NCI-H187 treated with DMSO at 0.1 percent for 48 hours (cell line): ENCODE measurements around the gene CD38.
"Not testable (repeated sequence)": the region's sequence is repeated elsewhere in the genome, so short reads cannot be mapped to it uniquely, and the experiment has no call there.

ENCODE experiments used
- DNase-seq: peaks from one replicate; lab custom pipeline; 2025; lab: John Stamatoyannopoulos, UW

The CD38 gene

GRCh38 chr4:15762460-15762859, 15.7 kb upstream of the CD38 start:
- not testable (repeated sequence) for DNase-seq

DNA sequence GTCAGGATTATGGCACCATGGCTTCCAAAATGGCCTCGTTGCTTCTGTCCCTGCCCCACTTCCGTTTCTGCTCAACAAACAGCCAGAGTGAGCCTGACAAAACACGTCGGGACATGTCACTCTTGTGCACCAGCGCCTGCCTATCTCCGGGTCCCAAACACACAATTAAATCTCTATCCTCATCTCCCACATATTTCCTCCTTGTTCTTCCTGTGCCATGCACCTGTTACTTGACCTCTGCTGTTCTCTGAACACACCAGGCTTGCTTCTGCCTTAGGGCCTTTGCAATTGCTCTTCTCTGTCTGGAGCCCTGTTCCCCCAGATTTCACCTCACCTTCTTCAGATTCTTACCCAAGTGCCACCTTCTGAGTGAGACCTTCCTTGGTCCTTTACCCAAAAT, 12.7 kb upstream of the CD38 start:
- DNase-seq: no peak

DNA sequence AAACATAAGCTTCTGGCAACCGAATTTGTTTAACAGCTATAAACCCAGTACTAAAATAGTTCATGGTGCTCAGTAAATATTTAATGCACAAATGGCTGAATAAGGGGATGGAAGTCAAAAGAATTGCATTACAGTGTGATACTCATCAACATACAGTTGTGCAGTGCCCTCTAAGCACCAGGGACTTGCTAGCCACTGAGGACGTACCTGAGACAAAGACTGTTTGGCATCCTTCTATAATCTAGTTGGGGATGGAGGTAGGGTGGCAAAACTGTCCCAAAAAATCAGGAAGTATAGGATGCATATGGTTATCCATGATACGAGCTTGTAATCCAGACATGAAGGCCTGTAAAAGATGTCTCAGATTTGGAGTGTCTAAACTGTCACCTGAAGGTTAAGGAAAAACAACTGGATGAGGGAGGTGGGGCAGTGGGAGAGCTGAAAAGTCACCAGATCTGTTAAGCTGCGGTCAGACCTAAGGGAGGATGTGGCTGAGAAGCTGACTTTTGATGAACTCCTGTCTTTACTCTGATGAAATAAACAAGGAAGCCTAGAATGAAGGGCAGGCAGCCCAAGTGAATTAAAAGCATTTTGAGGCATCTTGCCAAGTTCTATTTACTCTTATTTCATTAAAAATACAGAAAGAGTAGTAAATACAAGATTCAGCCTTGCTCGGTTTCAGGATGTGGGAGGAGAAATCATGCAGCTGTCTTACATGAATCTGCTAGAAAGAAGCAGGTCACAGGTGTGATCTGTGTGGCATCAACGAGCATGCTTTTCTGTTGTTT, 12.0 kb upstream of the CD38 start:
- no peak for DNase-seq

DNA sequence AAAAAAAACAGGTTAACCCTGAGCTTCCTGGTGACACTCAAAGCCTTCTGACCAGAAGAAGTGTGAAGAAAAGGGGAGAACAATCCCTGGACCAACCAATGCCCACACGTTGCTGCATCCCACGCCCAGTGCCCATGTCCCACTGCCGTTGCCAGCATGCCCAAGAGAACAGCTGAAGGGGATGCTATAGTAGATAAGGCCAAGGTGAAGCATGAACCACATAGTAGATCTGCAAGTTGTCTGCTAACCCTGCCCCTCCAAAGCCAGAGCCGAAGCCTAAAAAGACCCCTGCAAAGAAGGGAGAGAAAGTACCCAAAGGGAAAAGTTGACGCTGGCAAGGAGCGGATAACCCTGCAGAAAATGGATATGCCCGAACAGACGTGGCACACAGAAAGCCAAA, 11.3 kb upstream of the CD38 start:
- no peak for DNase-seq

GRCh38 chr4:15769202-15769601, 8.9 kb upstream of the CD38 start:
- no peak for DNase-seq

DNA sequence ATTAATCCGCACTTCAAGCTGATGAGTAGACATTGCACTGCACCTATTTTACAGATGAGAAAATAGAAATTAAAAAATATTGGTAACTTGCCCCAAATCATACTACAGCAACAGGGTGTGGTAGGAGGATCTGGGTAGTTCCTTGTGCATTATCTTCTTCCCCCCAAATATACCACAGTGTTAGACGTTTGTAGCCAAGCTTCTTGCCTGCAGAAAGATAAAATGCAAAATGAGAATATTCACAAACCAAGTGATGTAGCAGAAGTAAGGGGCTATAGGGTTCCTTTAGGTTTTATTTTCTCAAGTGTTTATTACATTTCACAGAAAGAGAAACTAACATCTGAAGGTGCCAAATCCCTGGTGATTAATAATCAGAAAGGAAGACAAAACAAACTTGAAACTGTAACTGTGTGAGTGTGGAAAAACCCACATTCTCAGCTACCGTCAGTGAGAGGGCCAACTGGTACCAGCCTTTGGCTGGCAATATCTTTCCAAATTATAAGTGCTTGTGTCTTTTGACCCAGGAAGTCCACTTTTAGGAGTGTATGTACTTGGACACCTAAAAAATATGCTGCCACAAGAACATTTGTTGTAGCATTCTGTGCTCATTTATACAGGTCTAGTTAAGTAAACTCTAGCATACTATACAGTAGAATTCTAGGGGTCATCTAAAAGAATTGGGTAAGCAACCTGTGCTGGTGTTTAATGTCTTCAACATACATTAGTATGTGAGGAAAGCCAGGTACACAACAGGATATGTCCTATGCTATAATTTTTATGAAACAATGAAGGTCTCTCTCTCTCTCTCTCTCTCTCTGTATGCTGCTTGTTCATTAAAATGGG, 6.7 kb upstream of the CD38 start:
- no peak for DNase-seq

DNA sequence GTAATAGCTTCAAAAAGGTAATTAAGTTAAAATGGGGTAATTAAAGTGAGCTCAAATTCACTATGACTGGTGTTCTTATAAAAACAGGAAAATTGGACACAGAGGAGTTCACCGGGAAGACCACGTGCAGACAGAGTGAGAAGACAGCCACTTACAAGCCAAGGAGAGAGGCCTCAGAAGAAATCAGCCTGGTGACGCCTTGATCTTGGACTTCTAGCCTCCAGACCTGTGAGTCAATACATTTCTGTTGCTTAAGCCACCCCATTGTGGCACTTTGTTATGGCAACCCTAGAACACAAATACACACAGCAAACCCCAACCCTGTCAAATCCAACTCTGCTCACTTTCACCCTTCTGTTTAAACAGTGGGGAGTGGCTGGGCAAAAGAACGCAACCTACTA, 4.1 kb upstream of the CD38 start:
- no peak for DNase-seq

GRCh38 chr4:15776871-15777648, 1.1 kb upstream of the CD38 start:
- DNase-seq: no peak

DNA sequence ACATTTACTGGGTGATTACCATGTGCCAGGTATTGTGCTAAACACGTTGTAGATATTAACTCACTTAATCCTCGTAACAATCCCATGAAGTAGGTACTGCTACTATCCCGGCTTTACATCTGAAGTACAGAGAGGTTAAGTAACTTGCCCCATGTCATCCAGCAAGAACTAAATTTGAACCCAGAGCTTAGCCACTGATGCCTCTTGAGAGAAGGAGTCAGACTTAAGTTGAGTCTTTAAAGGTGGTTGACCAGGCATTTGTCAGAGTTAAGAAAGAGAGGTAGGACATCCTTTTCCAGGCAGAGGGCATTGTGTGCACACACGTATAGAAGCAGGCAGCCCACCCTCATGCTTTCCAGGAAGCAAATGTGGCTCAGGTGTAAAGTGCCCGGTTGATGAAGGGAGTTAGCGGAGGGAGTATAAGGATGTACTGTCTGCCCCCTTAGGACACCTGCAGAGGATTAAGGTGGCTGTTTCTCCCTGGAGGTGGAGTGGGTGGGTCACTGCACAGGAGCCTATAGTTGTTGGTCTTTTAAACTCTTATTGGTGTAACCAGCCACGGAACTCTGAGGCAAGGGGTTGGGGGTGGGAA, 335 bp upstream of the CD38 start:
- no peak for DNase-seq

GRCh38 chr4:15779306-15779705, 1.2 kb downstream of the CD38 start:
- no peak for DNase-seq

DNA sequence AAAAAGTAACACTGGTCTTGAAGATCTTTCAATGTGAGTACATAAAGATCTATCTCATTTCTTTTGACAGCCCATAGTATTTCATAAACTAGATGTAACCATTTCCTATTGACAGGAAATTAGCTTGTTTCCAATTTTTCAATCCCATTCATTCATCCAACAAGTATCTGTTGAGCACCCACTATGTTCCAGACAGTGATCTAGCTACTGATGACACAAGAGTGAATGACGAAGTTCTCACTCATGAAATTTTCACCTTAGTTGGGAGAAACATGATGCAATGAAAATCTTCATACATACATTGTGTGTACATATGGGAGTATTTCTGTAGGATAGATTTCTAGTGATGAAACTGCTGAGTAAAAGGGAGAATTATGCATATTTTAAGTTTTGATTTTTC, 1.7 kb downstream of the CD38 start:
- DNase-seq: no peak

GRCh38 chr4:15781427-15782095, 3.4 kb downstream of the CD38 start:
- no peak for DNase-seq

DNA sequence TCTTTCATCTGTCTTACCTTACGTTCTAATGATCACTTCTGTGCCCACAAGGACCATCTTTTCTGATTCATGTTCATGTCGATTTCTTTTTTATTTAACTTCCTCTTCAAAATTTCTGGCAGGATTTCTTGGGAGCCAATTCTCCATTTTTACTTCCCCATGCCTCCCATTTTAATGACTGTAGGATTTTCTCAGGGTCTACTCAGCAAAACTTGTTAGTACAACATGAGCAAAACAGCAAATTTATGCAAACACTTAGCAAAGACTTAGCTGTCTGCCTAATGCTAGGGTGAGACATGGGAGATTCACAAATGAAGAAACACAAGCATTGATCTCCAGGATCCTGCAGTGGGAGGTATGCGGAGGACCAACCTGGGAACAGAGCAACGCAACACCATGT, 5.5 kb downstream of the CD38 start:
- no peak for DNase-seq

DNA sequence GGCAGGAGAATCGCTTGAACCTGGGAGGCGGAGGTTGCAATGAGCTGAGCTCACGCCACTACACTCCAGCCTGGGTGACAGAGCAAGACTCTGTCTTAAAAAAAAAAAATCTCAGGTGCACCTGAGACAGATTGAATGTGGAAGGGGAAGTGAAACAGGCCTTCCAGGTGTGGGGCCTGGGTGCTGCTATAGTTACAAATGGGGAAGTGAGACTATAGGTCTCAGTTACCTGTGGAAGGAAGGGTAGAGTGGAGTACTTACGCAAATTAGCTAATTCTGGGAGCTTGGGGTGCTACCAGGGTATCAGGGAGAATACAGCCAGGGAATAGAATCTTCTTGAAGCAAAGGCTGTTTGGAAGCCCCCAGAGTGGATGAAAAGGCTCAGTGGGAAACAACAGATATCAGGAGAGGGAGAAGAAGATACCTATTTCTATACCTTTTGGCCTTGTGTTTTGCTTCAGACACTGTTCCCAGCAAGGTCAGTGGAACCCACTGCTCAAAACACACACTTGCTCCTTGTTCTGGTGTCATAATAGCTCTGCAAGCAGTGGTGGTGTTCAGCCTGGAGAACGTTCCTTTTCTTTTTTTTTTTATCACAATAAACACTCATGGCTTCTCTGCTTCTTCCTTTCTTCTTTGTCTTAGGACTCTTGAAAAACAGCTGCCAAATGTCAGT, 7.0 kb downstream of the CD38 start:
- no peak for DNase-seq

DNA sequence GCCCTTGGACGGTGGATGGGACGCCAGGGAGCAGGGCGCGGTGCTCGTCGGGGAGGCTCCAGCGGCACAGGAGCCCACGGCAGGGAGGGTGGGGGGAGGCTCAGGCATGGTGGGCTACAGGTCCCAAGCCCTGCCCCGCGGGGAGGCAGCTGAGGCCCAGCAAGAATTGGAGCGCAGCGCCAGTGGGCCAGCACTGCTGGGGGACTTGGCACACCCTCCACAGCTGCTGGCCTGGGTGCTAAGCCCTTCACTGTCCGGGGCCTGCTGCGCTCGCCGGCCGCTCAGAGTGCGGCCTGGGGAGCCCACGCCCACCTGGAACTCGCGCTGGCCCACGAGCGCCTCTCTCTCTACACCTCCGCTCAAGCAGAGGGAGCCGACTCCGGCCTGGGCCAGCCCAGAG, 8.6 kb downstream of the CD38 start:
- DNase-seq: no peak

- no peak for DNase-seq
These were observed 14.8 kb downstream of the CD38 start for GRCh38 chr4:15792974-15793373.

GRCh38 chr4:15793506-15794363, 15.6 kb downstream of the CD38 start:
- DNase-seq: no peak

DNA sequence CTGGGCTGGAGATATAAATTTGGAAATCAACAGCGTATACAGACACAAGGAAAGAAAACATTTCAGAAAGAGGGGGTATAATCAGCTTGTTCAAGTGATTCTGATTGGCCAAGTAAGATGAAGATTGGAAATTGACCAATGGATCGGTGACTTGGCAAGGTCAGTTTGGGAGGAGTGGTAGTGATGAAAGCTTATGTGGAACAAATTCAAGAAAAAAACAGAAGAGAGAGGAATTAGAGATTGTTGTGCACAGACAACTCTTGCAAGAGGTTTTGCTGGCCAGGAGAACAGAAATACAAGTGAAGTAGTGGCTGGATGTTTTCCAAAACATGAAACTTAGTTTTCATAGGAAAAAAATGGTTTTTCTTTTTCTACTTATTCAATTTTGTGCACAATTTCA, 16.3 kb downstream of the CD38 start:
- no peak for DNase-seq

- no peak for DNase-seq
These were observed 16.8 kb downstream of the CD38 start for GRCh38 chr4:15794905-15795304.

DNA sequence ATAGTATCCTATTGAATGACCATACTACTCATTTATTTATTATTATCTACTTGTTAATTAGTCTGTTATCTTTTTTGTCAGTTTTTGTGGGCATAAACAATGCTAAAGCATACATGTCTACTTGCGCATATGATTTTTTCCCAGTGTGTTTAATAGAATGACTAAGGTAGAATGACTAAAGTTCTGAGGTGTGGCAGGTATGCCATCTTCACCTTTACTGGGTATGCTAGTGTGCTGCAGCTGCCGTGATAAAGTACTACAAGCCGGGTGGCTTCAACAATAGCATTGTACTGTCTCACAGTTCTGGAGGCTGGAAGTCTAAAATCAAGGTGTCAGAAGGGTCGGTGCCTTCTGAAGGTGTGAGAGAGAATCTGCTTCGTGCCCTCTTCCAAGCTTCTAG, 19.2 kb downstream of the CD38 start:
- no peak for DNase-seq
